RPMI7951 (cell line): ENCODE measurements around the gene RNF121. TPM values are rescaled to one million over a fixed set of nuclear protein-coding genes. Genes with fewer than 3 reads are reported as not detected.

Experiments used
- DNase-seq: peaks from one replicate; pipeline ENCODE4 v3.0.0-alpha.2; 2012; ENCODE audit warnings: low read depth
- total RNA-seq: library from RNA; depleted of rRNA; stranded (reverse); fragments of >200 nt; shearing (Covaris generic); gene quantifications from 2 replicates; pipeline ENCODE4 v1.2.3, GENCODE V29; 2014

RNF121 gene
- total RNA-seq, 1 experiment from 2014 or later: 27.2 TPM

DNA sequence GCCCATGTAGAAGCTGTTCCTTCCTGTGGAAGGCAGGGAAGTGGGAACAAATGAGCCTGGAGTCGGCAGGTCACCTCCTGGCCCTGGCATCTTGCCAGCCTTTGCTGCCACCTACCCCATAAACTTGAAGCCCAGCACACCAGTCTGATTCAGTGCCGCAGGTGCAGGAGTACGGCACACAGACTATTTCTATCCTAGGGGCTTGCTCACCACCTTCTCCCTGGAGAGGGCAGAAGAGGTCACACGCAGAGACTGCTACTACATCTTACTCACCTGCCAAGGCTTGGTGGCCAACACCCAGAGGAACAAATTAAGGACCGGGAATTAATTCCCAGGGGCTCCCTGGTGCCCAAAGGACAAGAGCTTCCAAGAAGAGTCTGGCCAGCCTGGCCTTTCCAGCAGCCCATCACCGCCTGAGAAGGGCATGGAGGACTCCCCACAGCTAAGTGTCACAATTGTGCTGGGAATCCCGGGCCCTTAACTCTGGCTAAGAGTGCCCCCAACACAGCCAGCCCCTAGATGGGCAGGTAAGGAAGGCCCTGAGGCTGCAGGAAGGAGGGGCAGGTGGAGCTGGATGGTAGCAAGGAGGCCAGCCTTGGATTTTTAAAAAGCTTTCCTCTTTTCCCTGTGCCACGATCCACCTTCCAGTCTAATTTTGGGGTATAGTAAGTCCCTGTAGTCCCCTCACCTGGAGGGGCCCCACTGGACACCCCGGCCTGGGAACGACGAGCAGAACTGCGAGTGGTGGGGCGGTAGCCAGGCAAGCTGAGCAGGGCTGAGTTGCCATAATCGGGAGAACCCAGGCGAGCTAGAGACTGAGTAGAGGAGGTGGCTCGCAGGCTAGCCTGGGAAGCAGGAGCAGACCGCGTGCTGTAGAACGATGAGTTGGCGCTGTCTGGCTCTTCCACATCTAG, 76.8 kb downstream of the RNF121 start:
- DNase-seq: no peak

- no peak for DNase-seq
These were observed 77.7 kb downstream of the RNF121 start for GRCh38 chr11:72006309-72007088.

DNA sequence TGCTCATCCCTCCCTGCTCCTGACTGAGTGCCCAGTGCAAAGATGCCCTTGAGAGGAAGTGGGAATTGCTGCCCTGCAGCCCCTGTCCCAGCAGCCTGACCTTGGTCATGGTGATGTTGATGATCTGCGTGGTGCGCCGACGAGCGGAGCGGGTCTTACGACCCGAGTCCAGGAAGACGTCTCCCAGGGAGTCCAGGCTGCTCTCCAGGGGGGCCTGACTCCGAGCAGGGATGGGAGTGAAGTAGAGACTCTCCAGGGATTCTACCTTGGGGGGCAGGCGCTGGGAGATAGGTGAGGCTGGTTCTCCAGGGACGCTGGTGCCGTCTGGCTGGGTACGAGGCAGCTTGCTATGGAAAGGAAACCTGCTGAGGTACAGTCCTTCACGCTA, 78.2 kb downstream of the RNF121 start:
- DNase-seq: no peak

DNA sequence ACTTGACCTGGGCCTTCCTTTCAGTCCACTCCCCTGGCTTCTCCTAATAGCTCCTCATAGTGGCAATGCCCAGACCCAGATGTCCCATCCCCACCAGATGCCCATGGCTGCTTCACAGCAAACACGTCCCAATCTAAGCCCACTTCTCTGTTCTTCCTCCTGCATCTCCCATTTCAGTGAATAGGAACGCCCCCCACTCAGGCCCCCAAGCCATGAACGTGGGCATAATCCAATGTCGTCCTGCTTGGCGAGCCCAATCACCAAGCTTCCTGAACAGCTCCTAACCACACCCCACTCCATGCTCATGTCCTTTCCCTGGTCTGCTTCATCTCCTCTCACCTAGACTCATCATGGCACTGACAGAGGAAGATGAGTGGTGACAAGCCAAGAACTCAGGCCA, 78.7 kb downstream of the RNF121 start:
- DNase-seq: no peak

- DNase-seq: no peak
These were observed 79.9 kb downstream of the RNF121 start for GRCh38 chr11:72008728-72009127.

- DNase-seq: no peak
These were observed 80.3 kb downstream of the RNF121 start for GRCh38 chr11:72009156-72009555.

DNA sequence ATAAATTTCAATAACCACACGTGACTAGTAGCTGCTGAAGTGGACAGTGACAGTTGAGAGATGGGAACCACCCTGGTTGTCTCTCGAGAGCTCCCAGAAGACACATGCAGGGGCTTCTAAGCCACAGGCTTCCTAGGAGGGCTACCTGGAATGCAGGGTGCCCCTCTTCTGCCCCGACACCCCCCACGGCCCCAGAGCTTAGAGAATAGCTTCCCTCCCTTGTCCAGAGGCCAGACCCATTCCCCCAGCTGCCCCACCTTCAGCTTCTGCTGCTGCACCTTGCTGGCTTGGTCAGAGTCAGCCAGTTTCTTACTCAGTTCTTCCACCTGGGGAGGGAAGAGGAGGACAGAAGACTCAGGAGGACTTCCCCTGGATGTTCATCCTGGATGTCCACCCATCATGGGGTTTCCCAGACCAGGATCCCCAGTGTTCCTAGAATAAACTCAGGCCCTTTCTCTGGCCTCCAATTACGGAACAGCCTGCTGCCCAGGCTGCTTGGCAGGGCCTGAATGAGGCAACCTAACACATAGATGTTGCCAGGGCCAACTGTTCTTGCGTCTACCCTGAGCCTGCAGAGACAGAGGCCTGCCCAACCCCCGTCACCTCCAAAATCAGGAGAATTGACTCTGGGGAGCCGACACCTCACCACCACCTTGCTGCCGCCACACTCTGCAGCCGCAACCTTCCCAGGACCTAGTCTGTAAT, 81.8 kb downstream of the RNF121 start:
- DNase-seq: no peak

GRCh38 chr11:72012091-72012630, 83.3 kb downstream of the RNF121 start:
- DNase-seq: no peak

- no peak for DNase-seq
These were observed 84.3 kb downstream of the RNF121 start for GRCh38 chr11:72012897-72013721.

DNA sequence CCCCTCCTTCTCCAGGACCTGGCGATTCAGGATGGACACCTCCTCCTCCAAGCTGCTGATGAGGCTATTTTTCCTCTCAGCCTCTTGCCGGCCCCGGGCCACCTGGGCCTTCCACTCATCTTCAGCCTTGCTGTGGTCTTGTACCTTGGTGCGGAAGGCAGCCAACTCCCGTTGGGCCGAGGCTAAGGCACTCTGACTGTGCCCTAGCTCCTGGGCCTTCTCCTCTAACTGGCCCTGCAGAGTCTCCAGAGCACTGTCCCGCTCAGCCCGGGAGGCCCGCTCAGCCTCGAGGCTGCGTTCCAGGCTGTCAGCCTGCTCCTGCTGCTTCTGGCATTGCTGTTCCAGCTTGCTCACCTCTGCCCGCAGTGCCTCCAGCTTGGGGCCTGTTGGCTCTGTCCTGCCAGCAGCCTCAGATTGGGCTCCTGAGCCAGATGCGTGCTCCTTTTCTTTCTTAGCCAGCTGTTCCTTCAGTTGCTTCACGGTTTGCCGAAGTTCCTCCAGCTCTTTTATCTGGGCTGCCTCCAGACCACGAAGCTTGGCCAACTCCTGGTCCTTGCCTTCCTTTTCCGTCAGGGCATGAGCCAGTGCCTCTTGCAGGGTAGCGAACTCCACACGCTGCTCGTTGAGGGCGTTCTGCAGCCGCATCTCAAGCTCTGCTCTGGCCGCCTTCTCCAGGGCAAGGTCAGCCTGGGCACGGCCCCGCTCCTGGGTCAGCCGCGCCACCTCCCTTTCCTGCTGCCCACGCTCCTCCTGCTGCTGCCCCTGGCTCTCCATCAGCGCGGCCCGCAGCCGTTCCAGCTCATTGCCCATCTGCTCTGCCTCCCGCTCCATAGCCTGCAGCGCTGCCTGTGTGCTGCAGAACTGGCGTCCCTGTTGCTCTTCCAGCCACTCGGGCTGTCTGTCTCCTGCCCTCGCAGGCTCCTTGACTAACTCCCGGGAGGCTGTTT, 85.2 kb downstream of the RNF121 start:
- no peak for DNase-seq

DNA sequence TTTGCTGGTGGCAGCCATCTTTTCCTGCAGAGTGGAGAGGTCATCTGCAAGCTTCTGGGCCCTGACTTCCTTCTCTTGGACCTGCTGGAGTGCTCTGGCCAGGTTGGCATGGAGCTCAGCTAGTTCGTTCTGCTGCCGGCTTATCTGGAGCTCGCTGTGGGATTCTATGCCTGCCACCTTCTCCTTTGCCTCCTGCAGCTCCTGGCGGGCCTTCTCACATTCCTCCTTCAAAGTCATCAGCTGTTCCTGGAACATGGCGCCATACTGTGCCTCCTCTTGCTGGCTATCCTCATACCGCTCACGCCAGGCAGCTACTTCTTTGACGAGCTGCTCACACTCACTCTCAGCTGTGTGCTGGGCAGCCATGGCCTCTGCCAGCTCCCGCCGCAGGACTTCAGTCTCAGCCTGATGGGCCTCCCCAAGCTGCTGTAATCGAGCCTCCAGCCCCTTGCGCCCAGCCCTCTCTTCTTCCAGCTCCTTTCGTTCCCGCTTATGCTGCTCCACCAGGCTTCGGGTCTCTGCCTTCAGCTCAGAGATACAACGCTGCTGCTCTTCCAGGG, 86.0 kb downstream of the RNF121 start:
- no peak for DNase-seq

- no peak for DNase-seq
These were observed 86.7 kb downstream of the RNF121 start for GRCh38 chr11:72015511-72016061.

DNA sequence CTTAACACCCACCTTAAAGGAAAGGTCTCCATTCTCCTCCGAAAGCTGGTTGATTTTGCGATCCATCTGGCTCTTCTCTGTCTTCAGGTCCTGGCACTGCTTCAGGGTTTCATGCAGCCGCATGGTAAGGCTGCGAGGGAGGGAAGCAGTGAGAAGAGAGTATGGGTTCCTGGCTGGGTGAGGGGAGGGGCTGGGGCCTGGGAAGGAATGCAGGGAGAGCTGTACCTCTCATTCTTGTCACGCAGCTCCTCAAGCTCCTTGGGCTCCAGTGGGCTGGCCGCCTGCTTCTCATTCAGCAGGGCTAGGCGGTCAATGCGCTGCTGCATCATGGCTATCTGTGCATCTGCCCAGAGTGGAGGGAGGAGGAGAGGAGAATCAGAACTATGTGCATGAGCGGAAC, 89.3 kb downstream of the RNF121 start:
- DNase-seq: no peak

- no peak for DNase-seq
These were observed 94.5 kb downstream of the RNF121 start for GRCh38 chr11:72023335-72023734.

- no peak for DNase-seq
These were observed 95.4 kb downstream of the RNF121 start for GRCh38 chr11:72024069-72024754.

GRCh38 chr11:72026090-72026489, 97.2 kb downstream of the RNF121 start:
- DNase-seq: no peak

GRCh38 chr11:72030472-72031045, 101.7 kb downstream of the RNF121 start:
- DNase-seq: no peak

DNA sequence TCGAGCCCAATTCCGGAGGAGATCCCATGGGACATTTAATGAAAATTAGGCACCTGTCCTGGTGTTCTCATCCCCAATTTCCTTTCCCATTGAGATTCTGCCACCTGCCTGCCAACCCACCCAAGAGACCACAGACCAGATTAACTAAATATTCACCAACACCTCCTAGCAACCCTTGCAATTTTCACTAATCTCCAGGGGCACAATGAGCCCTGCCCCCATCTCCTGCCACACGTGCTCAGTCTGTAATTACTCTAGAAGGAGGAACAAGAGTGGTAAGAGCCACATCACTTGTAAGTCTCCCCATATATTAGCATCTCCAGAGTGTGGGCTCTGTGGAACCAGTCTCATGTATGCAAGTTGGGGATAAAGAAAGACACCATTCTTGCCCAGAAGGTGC, 107.8 kb downstream of the RNF121 start:
- no peak for DNase-seq
